Measurements from ENCODE around the gene CCNL2.

CCNL2 gene

DNA sequence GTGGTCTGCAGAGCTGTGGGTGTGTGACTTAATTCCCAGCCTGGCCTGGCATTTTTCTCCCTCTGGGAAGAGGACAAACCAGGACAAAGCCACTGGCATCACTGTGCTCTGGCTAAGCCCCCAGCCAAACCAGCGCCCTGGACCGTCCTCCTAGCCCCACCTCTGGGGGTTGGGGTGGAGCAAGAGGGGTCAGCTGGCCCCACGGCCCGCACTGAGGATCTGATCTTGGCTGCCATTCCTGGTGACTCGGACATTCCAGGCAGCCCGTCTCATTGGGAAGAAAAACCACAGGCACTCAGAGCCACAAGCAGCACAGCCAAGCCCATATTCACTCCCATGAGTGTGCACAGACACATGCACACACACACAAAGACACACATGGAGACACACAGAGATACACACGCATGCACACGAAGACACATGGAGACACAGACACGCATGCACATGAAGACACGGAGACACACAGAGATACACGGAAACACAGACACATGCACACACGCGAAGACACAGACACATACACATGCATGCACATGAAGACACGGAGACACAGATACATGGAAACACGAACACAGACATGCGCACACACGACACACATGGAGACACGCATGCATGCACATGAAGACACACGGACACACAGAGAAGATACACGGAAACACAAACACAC lies 38.5 kb downstream of the CCNL2 start:
- no peak for TF ChIP-seq CTCF (IDR thresholded peaks at IDR 0.05; ENCODE audit: control insufficient read depth, insufficient read depth, low read depth, low read length, missing control alignments)
- peak; percentile 79 for DNase-seq (ENCODE audit: low read depth)
- H3K4me3 ChIP-seq (ENCODE audit: control insufficient read depth, low read depth, low read length), result peak overlapping the region; percentile 44

DNA sequence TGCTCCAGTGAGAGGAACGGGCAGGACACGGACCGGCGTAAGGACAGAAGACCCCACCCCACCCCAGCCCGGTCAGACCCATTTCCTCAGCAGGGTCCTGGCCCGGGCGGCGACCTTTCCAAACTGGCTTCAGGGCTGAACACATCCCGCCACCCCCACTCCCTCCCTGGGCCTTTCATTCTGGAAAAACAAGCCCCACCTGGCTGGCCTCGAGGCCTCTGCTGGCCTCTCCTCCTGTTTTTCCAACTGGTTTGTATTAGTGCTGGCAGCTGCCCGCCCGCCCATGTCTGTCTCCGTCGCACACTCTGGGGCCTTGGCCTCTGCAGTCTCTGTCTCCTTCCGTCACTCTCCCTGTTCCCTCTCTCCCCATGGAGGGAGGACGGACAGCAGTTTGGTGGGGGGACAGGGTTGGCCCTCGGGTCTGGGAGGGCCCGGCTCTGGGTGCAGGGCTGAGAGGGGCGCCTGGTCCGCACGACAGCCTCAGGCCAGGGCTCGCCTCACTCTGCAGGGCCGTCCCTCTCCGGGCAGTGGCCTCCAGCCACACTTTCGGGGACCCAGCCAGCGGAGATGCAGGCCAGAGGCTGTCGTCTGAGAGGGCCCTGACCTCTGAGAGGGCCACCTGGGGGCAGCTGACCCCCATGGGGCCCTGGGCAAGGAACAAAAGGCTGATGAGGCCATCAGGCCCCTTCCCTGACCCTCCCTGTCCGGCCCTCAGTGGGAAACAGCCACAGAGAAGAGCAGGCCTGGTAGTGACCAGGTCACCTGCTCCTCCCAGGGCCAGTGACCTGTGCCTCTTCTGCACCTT lies 39.3 kb downstream of the CCNL2 start:
- no peak for TF ChIP-seq CTCF (IDR thresholded peaks at IDR 0.05; ENCODE audit: control insufficient read depth, insufficient read depth, low read depth, low read length, missing control alignments)
- peak; percentile 70 for DNase-seq (ENCODE audit: low read depth)
- H3K4me3 ChIP-seq (ENCODE audit: control insufficient read depth, low read depth, low read length), result peak overlapping the region; percentile 38

DNA sequence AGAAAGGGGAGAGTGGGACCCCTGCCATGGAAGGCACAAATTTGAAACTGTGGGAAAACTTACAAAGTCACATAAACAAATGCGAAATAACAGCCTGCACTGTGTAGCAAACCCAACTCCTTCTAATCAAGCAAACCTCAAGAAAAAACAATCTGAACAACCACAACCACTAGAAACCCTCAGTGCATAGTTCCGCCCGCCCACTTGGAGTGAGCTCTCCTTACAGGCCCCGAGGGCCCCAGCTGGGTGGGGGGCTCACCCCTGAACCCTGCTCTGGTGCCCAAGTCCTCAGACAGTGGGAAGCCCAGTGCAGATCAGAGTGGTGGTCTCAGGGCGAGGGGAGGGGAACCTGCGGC lies 39.8 kb downstream of the CCNL2 start:
- H3K4me3 ChIP-seq (ENCODE audit: control insufficient read depth, low read depth, low read length), result peak overlapping the region; percentile 38
- DNase-seq (ENCODE audit: low read depth), result no peak
- TF ChIP-seq CTCF (IDR thresholded peaks at IDR 0.05; ENCODE audit: control insufficient read depth, insufficient read depth, low read depth, low read length, missing control alignments), result no peak

- no peak for TF ChIP-seq CTCF (IDR thresholded peaks at IDR 0.05; ENCODE audit: control insufficient read depth, insufficient read depth, low read depth, low read length, missing control alignments)
- H3K4me3 ChIP-seq (ENCODE audit: control insufficient read depth, low read depth, low read length), result peak within 1 kb of the TSS; percentile 95
- peak; percentile 64 for DNase-seq (ENCODE audit: low read depth)
These were observed 40.5 kb downstream of the CCNL2 start, which contains the start of gene MXRA8 for GRCh38 chr1:1358433-1359271. Gene MXRA8 (minus strand): TSS chr1:1358555. CDS start chr1:1358504, 51 bp downstream.

DNA sequence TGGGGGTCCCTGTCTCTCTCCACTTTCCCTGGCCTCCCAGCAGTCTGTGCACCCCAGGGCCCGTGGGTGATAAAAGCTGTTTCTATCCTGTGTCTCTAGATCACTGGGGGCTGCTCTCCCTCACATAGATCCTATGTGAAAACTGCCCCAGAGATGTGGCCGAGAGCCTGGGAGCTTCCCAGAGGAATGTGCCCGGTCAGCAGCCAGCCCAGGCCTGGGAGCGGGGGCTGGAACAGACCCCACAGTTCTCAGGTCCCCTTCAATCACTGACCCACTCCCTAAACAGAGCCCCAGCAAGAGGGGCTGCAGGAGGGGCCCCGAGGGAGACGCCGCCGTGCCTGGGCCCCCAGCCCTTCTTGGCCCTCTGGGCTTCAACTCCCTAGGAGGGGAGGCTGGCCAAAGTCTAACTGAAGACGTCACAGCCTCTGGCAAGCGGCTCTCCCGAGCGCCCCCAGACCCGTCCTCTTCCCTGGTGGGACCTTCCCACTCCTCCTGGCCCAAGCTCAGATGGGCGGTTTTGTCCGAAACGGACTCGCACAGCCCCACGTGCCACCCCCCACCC lies 41.2 kb downstream of the CCNL2 start:
- TF ChIP-seq CTCF (IDR thresholded peaks at IDR 0.05; ENCODE audit: control insufficient read depth, insufficient read depth, low read depth, low read length, missing control alignments), result no peak
- no peak for DNase-seq (ENCODE audit: low read depth)
- H3K4me3 ChIP-seq (ENCODE audit: control insufficient read depth, low read depth, low read length), result peak overlapping the region; percentile 95

DNA sequence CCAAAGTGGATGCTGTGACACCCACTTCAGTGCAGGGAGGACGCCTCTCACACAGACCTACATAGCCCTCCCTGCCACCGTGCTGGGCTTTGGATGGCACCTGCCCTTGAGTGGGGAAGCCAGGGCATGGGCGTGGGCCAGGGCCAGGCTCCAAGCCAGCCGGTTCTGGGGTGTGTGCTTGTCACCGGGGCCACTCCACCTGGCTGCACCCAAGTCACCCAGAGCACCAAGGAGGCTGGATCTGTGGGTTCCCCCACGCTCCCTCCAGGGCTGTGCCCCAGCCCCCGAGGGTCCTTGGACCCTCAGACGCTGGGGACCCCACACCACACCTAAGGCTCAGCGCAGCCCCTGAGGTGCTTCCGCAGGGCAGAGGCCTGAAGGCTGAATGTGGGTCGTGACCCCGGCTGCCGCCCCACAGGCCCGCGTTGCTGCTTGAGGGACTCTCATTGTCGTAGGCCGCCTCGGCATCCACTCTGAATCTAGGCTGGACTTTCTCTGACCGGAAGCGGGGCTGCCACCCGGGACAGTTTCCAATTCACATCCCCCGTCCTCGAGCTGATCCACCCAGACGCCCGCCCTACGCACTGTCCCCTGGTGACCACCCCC lies 42.2 kb downstream of the CCNL2 start:
- TF ChIP-seq CTCF (IDR thresholded peaks at IDR 0.05; ENCODE audit: control insufficient read depth, insufficient read depth, low read depth, low read length, missing control alignments), result no peak
- H3K4me3 ChIP-seq (ENCODE audit: control insufficient read depth, low read depth, low read length), result peak overlapping the region; percentile 95
- DNase-seq (ENCODE audit: low read depth), result no peak

Data from AG09309 (cell line).